ENCODE measurements around the gene INPP4B.

DNA sequence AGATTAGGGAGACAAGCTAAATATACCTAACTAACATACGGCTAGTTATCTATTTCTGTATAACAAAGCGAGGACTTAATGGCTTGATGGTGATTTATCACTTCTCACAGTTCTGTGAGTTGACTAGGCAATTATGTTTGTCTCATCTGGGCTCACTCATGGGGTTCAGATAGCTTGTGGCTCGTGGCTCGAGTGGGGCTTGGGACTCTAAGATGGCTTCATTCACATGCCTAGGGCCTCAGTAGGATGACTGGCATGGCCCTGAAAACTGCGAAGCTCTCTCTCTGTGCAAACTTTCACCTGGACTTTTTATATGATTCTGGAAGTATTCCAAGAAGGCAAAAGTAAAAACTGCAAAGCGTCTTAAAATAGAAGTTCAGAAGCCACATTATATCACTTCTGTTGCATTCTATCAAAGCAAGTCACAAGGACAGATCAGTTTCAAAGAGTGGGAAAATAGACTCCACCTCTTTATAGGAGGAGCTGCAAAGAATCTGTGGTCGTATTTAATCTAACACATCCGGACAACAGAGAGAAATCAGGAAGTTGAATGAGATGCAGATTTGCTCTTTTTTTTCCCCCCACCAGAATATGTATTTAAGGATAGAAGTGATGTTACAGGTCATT lies 491.2 kb downstream of the INPP4B start:
- TF ChIP-seq, protein P1, sequence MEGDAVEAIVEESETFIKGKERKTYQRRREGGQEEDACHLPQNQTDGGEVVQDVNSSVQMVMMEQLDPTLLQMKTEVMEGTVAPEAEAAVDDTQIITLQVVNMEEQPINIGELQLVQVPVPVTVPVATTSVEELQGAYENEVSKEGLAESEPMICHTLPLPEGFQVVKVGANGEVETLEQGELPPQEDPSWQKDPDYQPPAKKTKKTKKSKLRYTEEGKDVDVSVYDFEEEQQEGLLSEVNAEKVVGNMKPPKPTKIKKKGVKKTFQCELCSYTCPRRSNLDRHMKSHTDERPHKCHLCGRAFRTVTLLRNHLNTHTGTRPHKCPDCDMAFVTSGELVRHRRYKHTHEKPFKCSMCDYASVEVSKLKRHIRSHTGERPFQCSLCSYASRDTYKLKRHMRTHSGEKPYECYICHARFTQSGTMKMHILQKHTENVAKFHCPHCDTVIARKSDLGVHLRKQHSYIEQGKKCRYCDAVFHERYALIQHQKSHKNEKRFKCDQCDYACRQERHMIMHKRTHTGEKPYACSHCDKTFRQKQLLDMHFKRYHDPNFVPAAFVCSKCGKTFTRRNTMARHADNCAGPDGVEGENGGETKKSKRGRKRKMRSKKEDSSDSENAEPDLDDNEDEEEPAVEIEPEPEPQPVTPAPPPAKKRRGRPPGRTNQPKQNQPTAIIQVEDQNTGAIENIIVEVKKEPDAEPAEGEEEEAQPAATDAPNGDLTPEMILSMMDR (IDR thresholded peaks at IDR 0.05): no peak
- no peak for TF ChIP-seq POLR2A (IDR thresholded peaks at IDR 0.05)

All from testis (tissue), 2 donors.